Hepatocyte (in vitro differentiated cells): ENCODE measurements around the gene PXN. TPM values are rescaled to one million over a fixed set of nuclear protein-coding genes. Genes with fewer than 3 reads are reported as not detected.
A peak's percentile ranks its signal among the peaks of the same experiment; 100 is the strongest.
"Not testable (repeated sequence)": the region's sequence is repeated elsewhere in the genome, so short reads cannot be mapped to it uniquely, and the experiment has no call there.

ENCODE experiments used
- DNase-seq: peaks from one replicate; pipeline ENCODE4 v3.0.0-alpha.2; 2016; ENCODE audit warnings: low spot score
- H2AFZ ChIP-seq: fragments of 200-600 bp; sonication (generic); 2 replicates; pipeline ENCODE4 v1.6.0; 2016; ENCODE audit warnings: antibody characterized with exemption, mild to moderate bottlenecking
- H3K27ac ChIP-seq: fragments of 200-600 bp; sonication (generic); 2 replicates; pipeline ENCODE4 v1.5.1; 2016; ENCODE audit warnings: mild to moderate bottlenecking
- H3K27me3 ChIP-seq: fragments of 200-600 bp; sonication (generic); 2 replicates; pipeline ENCODE4 v1.6.1; 2016
- H3K36me3 ChIP-seq: fragments of 200-600 bp; sonication (generic); replicated peaks from 2 replicates; pipeline ENCODE4 v1.5.1; 2016; ENCODE audit warnings: low read depth; ENCODE audit not compliant: insufficient read depth
- H3K4me1 ChIP-seq: fragments of 200-600 bp; sonication (generic); 2 replicates; pipeline ENCODE4 v1.5.1; 2016; ENCODE audit warnings: mild to moderate bottlenecking, moderate library complexity; ENCODE audit not compliant: insufficient read depth
- H3K4me2 ChIP-seq: fragments of 200-600 bp; sonication (generic); 2 replicates; pipeline ENCODE4 v1.6.0; 2016
- H3K4me3 ChIP-seq: fragments of 200-600 bp; sonication (generic); 2 replicates; pipeline ENCODE4 v1.5.1; 2016; ENCODE audit warnings: mild to moderate bottlenecking
- H3K79me2 ChIP-seq: fragments of 200-600 bp; sonication (generic); 2 replicates; pipeline ENCODE4 v1.6.0; 2017; ENCODE audit warnings: mild to moderate bottlenecking
- H3K9me2 ChIP-seq: fragments of 200-600 bp; sonication (generic); replicated peaks from 2 replicates; pipeline ENCODE4 v1.6.0; 2017; ENCODE audit warnings: mild to moderate bottlenecking; ENCODE audit not compliant: insufficient read depth
- H3K9me3 ChIP-seq: fragments of 200-600 bp; sonication (generic); 2 replicates; pipeline ENCODE4 v1.5.1; 2016; ENCODE audit warnings: low read depth, mild to moderate bottlenecking
- H4K20me1 ChIP-seq: fragments of 200-600 bp; sonication (generic); 2 replicates; pipeline ENCODE4 v1.6.0; 2016; ENCODE audit warnings: mild to moderate bottlenecking; ENCODE audit not compliant: insufficient read depth, poor library complexity, severe bottlenecking
- CTCF ChIP-seq: fragments of 200-600 bp; sonication (generic); IDR thresholded peaks from 2 replicates; pipeline ENCODE4 v1.5.1; 2016; ENCODE audit warnings: antibody characterized with exemption, mild to moderate bottlenecking; ENCODE audit not compliant: poor library complexity
- EZH2 ChIP-seq: fragments of 200-600 bp; sonication (generic); IDR thresholded peaks from 2 replicates; pipeline ENCODE4 v1.6.1; 2016; ENCODE audit warnings: antibody characterized with exemption, mild to moderate bottlenecking, borderline replicate concordance
- EZH2phosphoT487 ChIP-seq: fragments of 200-600 bp; sonication (generic); IDR thresholded peaks from one replicate; pipeline ENCODE4 v1.6.1; 2018; ENCODE audit warnings: antibody characterized with exemption, mild to moderate bottlenecking, low read depth, moderate library complexity; ENCODE audit not compliant: unreplicated experiment, severe bottlenecking
- WGBS: methylation state at CpG from one replicate; pipeline ENCODE4 v1.1.6; 2016; ENCODE audit warnings: low lambda C conversion rate; ENCODE audit errors: missing lambda C conversion rate; 5-methylcytosine and 5-hydroxymethylcytosine counted together
- polyA plus RNA-seq: library from polyadenylated mRNA; unstranded; fragments of >200 nt; fragmentation: Nextera tagmentation; extraction: Ambion mirVana; gene quantifications from 2 replicates; pipeline ENCODE4 v1.2.1, GENCODE V29; 2016
- total RNA-seq: library from RNA; depleted of rRNA; stranded (reverse); fragments of >200 nt; gene quantifications from 2 replicates; pipeline ENCODE4 v1.2.3, GENCODE V29; 2014

Gene PXN
- total and polyA plus RNA-seq, 2 experiments from 2014 or later, result 26.7 to 61.7 TPM

DNA sequence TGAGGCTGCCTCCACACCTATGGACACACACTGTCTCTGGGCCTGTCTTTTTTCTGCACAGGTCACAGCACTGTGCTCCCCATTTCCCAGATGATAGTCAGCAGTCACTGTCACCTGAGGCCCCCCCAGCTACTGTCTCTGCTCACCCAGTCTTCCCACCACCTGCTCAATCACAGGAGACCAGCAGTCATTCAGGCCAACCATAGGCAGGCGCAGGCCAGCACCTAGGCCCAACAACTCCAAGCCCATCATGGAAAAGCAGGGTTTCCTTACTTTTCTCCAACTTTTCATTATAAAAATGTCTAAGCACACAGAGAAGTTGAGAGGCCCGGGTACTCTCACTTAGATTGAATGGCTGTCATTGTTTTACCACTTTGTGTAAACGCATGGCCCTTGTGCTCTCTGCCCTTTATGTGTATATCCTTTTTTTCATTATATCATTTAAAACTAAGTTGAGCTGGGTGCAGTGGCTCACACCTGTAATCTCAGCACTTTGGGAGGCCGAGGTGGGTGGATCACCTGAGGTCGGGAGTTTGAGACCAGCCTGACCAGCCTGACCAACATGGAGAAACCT, 7.1 kb downstream of the PXN start:
- no peaks in the 10 kb centered on the region for H3K9me3 ChIP-seq
- WGBS, result 76% methylated on average over 5 of the region's 5 CpGs
- peaks cover 100% of the 10 kb centered on the region for H3K79me2 ChIP-seq
- H4K20me1 ChIP-seq, result peaks cover 81% of the 10 kb centered on the region
- no peaks in the 10 kb centered on the region for H3K36me3 ChIP-seq
- no peak overlapping the region for H2AFZ ChIP-seq
- no peak for TF ChIP-seq CTCF
- TF ChIP-seq EZH2phosphoT487, result no peak
- no peak for TF ChIP-seq EZH2
- peaks cover 35% of the 10 kb centered on the region for H3K4me1 ChIP-seq
- H3K27me3 ChIP-seq, result no peaks in the 10 kb centered on the region
- no peak overlapping the region for H3K27ac ChIP-seq
- no peaks in the 10 kb centered on the region for H3K9me2 ChIP-seq
- H3K4me3 ChIP-seq, result no peak overlapping the region
- H3K4me2 ChIP-seq, result no peak overlapping the region
- no peak for DNase-seq

DNA sequence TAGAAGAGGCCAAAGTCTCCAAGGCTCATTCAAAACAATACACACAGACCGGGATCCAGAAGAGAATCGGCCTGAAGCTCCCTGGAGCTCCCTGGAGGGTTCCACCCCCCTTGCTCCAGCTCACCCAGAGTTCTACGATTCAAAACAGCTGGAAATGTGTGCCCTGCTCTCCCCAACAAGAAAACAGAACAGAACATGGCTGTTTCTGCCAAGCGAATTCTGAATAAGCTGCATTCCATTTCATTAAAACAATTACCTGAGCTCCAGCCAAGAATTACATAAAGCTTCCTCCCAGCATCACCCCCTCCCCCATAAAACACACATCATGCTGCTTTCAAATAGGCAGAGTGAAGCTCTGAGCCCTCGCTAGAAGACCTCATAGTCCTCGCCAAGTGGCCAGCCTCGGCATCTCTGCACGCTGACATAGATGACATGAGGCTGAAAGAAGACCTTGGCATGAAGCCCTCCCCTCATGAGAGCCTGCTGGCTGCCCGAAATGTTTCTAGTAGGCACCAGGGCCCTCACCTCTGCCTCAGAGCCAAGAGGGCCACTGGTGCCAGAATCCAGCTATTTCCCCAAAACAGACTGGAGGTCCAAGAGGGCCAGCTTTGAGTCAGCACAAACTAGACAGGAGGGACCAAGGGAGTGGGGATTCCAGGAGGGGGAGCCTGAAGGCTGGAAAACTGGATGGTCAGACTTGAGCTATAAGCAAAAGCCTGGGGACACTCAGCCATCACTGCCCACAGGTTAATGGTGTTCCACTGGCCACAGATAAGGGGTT, 8.3 kb downstream of the PXN start:
- no peak overlapping the region for H2AFZ ChIP-seq
- DNase-seq, result peak; percentile 48
- WGBS, result 59% methylated on average over 9 of the region's 9 CpGs

GRCh38 chr12:120254809-120255208, 10.7 kb downstream of the PXN start:
- no peak for DNase-seq
- H3K79me2 ChIP-seq, result peaks cover 100% of the 10 kb centered on the region

More for the DNA sequence above, 8.3 kb downstream of the PXN start:
- peak overlapping the region; percentile 40 for H3K4me2 ChIP-seq
- no peaks in the 10 kb centered on the region for H3K27me3 ChIP-seq
- no peaks in the 10 kb centered on the region for H3K9me3 ChIP-seq
- H3K9me2 ChIP-seq, result no peaks in the 10 kb centered on the region
- H3K79me2 ChIP-seq, result peaks cover 100% of the 10 kb centered on the region
- TF ChIP-seq EZH2phosphoT487 (no peak), EZH2 (no peak), CTCF (no peak)
- H3K4me1 ChIP-seq, result peaks cover 24% of the 10 kb centered on the region
- H3K27ac ChIP-seq, result peak overlapping the region; percentile 73
- no peak overlapping the region for H3K4me3 ChIP-seq
- peaks cover 81% of the 10 kb centered on the region for H4K20me1 ChIP-seq
- H3K36me3 ChIP-seq, result no peaks in the 10 kb centered on the region

GRCh38 chr12:120253313-120253712, 12.2 kb downstream of the PXN start:
- not testable (repeated sequence) for H3K4me2 ChIP-seq, DNase-seq, H3K9me3 ChIP-seq, H3K27me3 ChIP-seq, H3K4me3 ChIP-seq, H2AFZ ChIP-seq, H3K27ac ChIP-seq, H3K36me3 ChIP-seq, H3K9me2 ChIP-seq
- H3K4me1 ChIP-seq, result peaks cover 30% of the 10 kb centered on the region
- peaks cover 100% of the 10 kb centered on the region for H3K79me2 ChIP-seq
- WGBS, result 98% methylated on average over 6 of the region's 6 CpGs
- peaks cover 85% of the 10 kb centered on the region for H4K20me1 ChIP-seq

More at GRCh38 chr12:120254809-120255208, 10.7 kb downstream of the PXN start:
- H4K20me1 ChIP-seq, result peaks cover 82% of the 10 kb centered on the region
- no peak overlapping the region for H3K27ac ChIP-seq
- peaks cover 24% of the 10 kb centered on the region for H3K4me1 ChIP-seq
- 95% methylated on average over 7 of the region's 7 CpGs for WGBS
- no peaks in the 10 kb centered on the region for H3K9me3 ChIP-seq
- no peaks in the 10 kb centered on the region for H3K9me2 ChIP-seq
- H3K4me3 ChIP-seq, result no peak overlapping the region
- no peaks in the 10 kb centered on the region for H3K36me3 ChIP-seq
- TF ChIP-seq EZH2phosphoT487 (no peak), EZH2 (no peak), CTCF (no peak)
- no peak overlapping the region for H3K4me2 ChIP-seq
- no peaks in the 10 kb centered on the region for H3K27me3 ChIP-seq
- no peak overlapping the region for H2AFZ ChIP-seq
